ENCODE measurements around the gene MRPS2. TPM values are rescaled to one million over a fixed set of nuclear protein-coding genes. Genes with fewer than 3 reads are reported as not detected.

MRPS2 gene
- total RNA-seq, 2 donors from 2014 or later = 55.6 to 55.9 TPM

DNA sequence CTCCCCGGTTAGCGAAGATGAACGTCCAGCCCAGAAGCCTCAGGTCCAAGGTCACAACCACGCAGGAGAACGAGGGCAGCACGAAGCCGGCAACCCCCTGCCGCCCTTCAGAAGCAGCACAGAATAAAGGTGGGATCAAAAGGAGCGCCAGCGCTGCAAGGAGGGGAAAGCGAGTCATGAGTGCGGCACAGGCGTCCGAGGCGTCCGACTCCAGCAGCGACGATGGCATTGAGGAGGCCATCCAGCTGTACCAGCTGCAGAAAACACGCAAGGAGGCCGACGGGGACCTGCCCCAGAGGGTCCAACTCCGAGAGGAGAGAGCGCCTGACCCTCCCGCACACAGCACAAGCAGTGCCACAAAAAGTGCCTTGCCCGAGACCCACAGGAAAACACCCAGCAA, 15.1 kb upstream of the MRPS2 start:
- no peak overlapping the region for H3K4me3 ChIP-seq
- no peaks in the 10 kb centered on the region for H3K9me3 ChIP-seq
- WGBS = 95% methylated on average over 25 of the region's 25 CpGs
- intact Hi-C loops (cut with DNase I) = no loop called here
- no peaks in the 10 kb centered on the region for H3K4me1 ChIP-seq (replicated peaks)
- no peak for TF ChIP-seq POLR2A (IDR thresholded peaks at IDR 0.05)
- DNase-seq (ENCODE audit: low spot score) = no peak
- H3K27ac ChIP-seq = no peak overlapping the region
- no peaks in the 10 kb centered on the region for H3K36me3 ChIP-seq
- H3K27me3 ChIP-seq (replicated peaks; ENCODE audit: insufficient read depth) = no peaks in the 10 kb centered on the region

DNA sequence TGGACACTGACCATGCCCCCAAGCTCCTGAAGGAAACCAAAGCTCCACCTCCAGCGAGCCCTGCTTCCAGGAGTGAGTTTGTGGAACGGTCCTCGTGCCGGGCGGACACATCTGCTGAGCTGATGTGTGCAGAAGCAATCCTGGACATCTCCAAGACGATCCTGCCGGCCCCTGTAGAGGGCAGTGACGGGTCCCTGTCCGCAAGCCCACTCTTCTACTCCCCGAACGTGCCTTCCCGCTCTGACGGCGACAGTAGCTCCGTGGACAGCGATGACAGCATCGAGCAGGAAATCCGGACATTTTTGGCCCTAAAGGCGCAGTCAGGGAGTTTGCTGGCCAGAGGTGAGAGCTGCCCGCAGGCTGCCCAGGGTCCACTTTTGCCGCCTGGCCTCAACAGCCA, 14.7 kb upstream of the MRPS2 start:
- 88% methylated on average over 21 of the region's 21 CpGs for WGBS
- H3K4me3 ChIP-seq = no peak overlapping the region
- no peak overlapping the region for H3K27ac ChIP-seq
- no peaks in the 10 kb centered on the region for H3K4me1 ChIP-seq (replicated peaks)
- H3K36me3 ChIP-seq = no peaks in the 10 kb centered on the region
- no peaks in the 10 kb centered on the region for H3K27me3 ChIP-seq (replicated peaks; ENCODE audit: insufficient read depth)
- no peaks in the 10 kb centered on the region for H3K9me3 ChIP-seq
- TF ChIP-seq POLR2AphosphoS5 (IDR thresholded peaks at IDR 0.05) (no peak), POLR2A (IDR thresholded peaks at IDR 0.05) (no peak)
- TF ChIP-seq, protein P1, sequence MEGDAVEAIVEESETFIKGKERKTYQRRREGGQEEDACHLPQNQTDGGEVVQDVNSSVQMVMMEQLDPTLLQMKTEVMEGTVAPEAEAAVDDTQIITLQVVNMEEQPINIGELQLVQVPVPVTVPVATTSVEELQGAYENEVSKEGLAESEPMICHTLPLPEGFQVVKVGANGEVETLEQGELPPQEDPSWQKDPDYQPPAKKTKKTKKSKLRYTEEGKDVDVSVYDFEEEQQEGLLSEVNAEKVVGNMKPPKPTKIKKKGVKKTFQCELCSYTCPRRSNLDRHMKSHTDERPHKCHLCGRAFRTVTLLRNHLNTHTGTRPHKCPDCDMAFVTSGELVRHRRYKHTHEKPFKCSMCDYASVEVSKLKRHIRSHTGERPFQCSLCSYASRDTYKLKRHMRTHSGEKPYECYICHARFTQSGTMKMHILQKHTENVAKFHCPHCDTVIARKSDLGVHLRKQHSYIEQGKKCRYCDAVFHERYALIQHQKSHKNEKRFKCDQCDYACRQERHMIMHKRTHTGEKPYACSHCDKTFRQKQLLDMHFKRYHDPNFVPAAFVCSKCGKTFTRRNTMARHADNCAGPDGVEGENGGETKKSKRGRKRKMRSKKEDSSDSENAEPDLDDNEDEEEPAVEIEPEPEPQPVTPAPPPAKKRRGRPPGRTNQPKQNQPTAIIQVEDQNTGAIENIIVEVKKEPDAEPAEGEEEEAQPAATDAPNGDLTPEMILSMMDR (IDR thresholded peaks at IDR 0.05) = no peak
- no peak for DNase-seq (ENCODE audit: low spot score)
- intact Hi-C loops (cut with DNase I) = no loop called here

DNA sequence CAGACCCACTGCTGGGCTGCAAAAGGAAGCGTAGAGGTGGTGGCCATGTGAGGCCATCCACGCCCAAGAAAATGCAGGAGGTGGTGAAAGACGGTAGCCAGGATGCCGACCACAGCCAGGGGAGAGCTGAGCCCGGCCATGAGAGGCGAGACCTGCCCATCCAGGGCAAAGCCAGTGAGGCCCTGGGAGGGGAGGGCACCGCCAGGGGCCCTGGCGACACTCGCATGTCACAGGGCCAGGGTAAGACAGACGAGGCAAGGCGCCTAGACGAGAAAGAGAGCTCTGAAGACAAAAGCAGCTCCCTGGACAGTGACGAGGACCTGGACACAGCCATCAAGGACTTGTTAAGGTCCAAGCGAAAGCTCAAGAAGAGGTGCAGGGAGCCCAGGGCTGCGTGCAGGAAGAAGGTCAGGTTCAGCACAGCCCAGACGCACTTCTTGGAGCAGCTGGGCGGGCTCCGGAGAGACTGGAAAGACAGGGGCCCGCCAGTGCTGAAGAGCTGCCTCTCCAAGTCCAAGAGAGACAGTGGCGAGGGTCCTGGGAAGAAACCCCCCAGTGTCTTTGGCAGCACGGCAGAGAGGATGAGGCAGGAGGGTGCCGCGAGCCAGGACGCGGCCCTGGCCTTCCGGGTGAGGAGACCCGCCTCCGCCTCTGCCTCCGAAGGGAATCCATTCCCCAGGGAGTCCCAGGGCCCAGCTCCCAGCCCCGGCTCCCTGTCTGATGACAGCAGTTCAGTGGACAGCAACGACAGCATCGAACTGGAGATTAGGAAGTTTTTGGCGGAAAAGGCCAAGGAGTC, 14.0 kb upstream of the MRPS2 start:
- Histone ChIP-seq H3K27ac (no peak overlapping the region), H3K36me3 (no peaks in the 10 kb centered on the region), H3K4me3 (no peak overlapping the region), H3K9me3 (no peaks in the 10 kb centered on the region), H3K27me3 (replicated peaks; ENCODE audit: insufficient read depth) (no peaks in the 10 kb centered on the region), H3K4me1 (replicated peaks) (no peaks in the 10 kb centered on the region)
- TF ChIP-seq POLR2A (IDR thresholded peaks at IDR 0.05) = no peak
- TF ChIP-seq, protein P1 (IDR thresholded peaks at IDR 0.05) = no peak
- intact Hi-C loops (cut with DNase I) = no loop called here
- DNase-seq (ENCODE audit: low spot score) = no peak
- 94% methylated on average over 33 of the region's 33 CpGs for WGBS

DNA sequence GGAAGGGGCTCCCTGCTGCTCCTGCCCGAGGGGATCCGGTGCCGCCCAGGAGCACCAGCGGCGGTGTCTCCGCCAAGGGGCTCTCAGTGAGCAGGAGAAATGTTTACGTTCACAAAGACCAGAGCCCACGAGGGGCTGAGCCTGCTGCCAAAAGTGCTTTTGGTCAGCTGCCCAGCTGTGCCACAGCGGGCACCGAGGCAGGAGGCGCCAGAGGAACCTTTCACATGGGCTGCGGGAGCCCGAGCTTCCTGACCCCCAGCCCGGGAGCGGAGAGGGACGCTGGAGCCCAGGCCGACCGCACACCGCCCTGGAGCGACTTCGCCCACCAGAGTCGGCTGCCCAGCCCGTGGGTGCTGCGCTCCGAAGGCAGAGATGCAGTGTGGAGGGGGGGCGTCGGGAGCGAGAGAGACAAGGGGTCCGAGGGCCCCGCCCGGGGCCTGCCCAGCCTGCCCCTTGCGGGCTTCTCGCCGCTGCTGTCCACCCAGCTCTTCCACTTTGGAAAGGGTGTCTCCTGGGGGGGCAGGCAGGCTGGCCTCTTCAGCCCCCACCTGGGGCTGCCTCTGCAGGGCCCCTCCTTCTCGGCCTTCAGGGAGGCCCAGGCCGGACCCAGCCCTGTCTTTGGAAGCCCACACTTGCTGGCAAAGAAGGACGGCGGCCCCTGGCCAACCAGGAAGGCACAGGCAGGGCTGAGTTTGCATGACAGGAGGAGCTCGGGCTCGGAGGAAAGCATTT, 13.0 kb upstream of the MRPS2 start:
- H3K4me3 ChIP-seq = no peak overlapping the region
- DNase-seq (ENCODE audit: low spot score) = no peak
- no peaks in the 10 kb centered on the region for H3K36me3 ChIP-seq
- H3K4me1 ChIP-seq (replicated peaks) = no peaks in the 10 kb centered on the region
- no peaks in the 10 kb centered on the region for H3K27me3 ChIP-seq (replicated peaks; ENCODE audit: insufficient read depth)
- H3K27ac ChIP-seq = no peak overlapping the region
- no peak for TF ChIP-seq POLR2AphosphoS5 (IDR thresholded peaks at IDR 0.05)
- TF ChIP-seq, protein P1 (IDR thresholded peaks at IDR 0.05) = no peak
- TF ChIP-seq POLR2A (IDR thresholded peaks at IDR 0.05) = no peak
- 93% methylated on average over 37 of the region's 40 CpGs for WGBS
- intact Hi-C loops (cut with DNase I) = no loop called here
- H3K9me3 ChIP-seq = no peaks in the 10 kb centered on the region

DNA sequence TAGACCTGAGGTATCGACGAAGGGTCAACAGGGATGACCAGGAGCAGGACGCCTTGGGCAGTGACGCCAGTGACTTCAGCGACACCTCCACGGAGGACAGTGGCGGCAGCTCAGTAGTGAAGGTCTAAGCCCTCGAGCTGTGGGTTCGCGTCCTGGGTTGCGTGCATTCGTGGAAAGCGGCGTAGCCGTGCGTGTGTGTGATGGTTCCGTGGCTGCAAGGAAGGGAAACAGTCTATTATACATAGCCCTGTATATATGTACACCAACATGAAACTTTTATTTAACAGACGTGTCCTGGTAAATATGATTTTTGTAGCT, 12.5 kb upstream of the MRPS2 start:
- Histone ChIP-seq H3K4me3 (no peak overlapping the region), H3K36me3 (no peaks in the 10 kb centered on the region), H3K27me3 (replicated peaks; ENCODE audit: insufficient read depth) (no peaks in the 10 kb centered on the region), H3K27ac (no peak overlapping the region), H3K9me3 (no peaks in the 10 kb centered on the region), H3K4me1 (replicated peaks) (no peaks in the 10 kb centered on the region)
- TF ChIP-seq POLR2AphosphoS5 (IDR thresholded peaks at IDR 0.05) = no peak
- no peak for TF ChIP-seq POLR2A (IDR thresholded peaks at IDR 0.05)
- TF ChIP-seq, protein P1 (IDR thresholded peaks at IDR 0.05) = no peak
- DNase-seq (ENCODE audit: low spot score) = no peak
- WGBS = 97% methylated on average over 18 of the region's 18 CpGs
- intact Hi-C loops (cut with DNase I) = no loop called here
